ENCODE data around the gene KIF11.

DNA sequence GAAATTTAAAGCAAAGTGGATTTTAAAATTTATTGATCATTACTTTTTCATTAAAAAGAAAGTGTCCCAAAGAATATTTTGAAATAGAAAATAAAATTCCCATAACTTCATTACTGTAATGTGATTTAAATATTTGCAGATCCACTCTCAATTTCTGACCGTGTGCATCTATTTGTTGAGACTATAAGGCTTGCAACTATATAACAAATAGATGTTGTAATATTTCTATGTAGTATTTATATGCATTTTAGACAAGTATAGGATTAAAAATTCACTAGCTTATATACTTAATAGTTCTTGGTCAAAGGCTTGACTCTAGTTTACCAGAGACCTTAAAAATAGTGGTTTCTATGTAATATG, 100.6 kb downstream of the KIF11 start:
- TF ChIP-seq CTCF (IDR thresholded peaks at IDR 0.05) (no peak), POLR2AphosphoS5 (IDR thresholded peaks at IDR 0.05; ENCODE audit: low read depth, low read length) (no peak), SIN3A (IDR thresholded peaks at IDR 0.05; ENCODE audit: borderline replicate concordance, insufficient read depth, low read depth, low read length) (no peak)
